Gastrocnemius medialis (tissue), 4 donors: ENCODE results near the gene LHFPL6. TPM values are rescaled to one million over a fixed set of nuclear protein-coding genes. Genes with fewer than 3 reads are reported as not detected.
A peak's percentile ranks its signal among the peaks of the same experiment; 100 is the strongest.

ENCODE experiments used
- ATAC-seq, 2 donors: fragments of 150-250 bp; one replicate each; pipeline ENCODE4 v1.9.1; 2016
- DNase-seq, 2 donors: peaks; one replicate each; pipeline ENCODE4 v3.0.0-alpha.2; 2019
- H3K27ac ChIP-seq, 4 donors: fragments of 200-600 bp; sonication (generic); 1 replicate in 1 of 4; 2 replicates in 3 of 4; pipeline ENCODE4 v1.5.1; 2016 to 2018; ENCODE audit warnings: mild to moderate bottlenecking in 2 of 4, moderate library complexity in 1 of 4
- H3K27me3 ChIP-seq, 3 donors: fragments of 200-600 bp; sonication (generic) in 2 of 3; 1 replicate in 1 of 3; 2 replicates in 2 of 3; pipeline versions ENCODE4 v1.5.1 to v1.6.0; 2016 to 2019; ENCODE audit warnings: mild to moderate bottlenecking in 1 of 3, moderate library complexity in 1 of 3
- H3K36me3 ChIP-seq, 2 donors: fragments of 200-600 bp; sonication (generic) in 1 of 2; one replicate each; pipeline ENCODE4 v1.5.1; 2017 to 2018
- H3K4me1 ChIP-seq, 2 donors: fragments of 200-600 bp; sonication (generic) in 1 of 2; one replicate each; pipeline ENCODE4 v1.5.1; 2016 to 2017; ENCODE audit warnings: mild to moderate bottlenecking in 2 of 2
- H3K4me3 ChIP-seq, 4 donors: fragments of 200-600 bp; sonication (generic) in 3 of 4; 1 replicate in 1 of 4; 2 replicates in 3 of 4; pipeline ENCODE4 v1.5.1; 2016 to 2019; ENCODE audit warnings: mild to moderate bottlenecking in 2 of 4
- H3K9me3 ChIP-seq, 3 donors: fragments of 200-600 bp; sonication (generic) in 2 of 3; 1 replicate in 1 of 3; 2 replicates in 2 of 3; pipeline ENCODE4 v1.5.1; 2016 to 2019
- POLR2A ChIP-seq, 2 donors: fragments of 450-650 bp; IDR thresholded peaks; one replicate each; pipeline ENCODE4 v1.6.1; 2017; ENCODE audit warnings: antibody characterized with exemption in 2 of 2, mild to moderate bottlenecking in 2 of 2, moderate library complexity in 2 of 2
- in situ Hi-C, 4 donors: fragments of 200-750 bp; cut with MboI; loops; one replicate each; pipeline versions ENCODE4 v1.15.0 to v1.8.0; 2017; ENCODE audit warnings: low sequenced_read_pairs in 4 of 4
- intact Hi-C: fragments of 100-400 bp; cut with DNase I; formaldehyde crosslinking; loops from one replicate; pipeline ENCODE4 v1.15.1; 2023; ENCODE audit warnings: low total_unique reads
- total RNA-seq, 4 donors: library from RNA; depleted of rRNA; stranded (reverse); fragments of >200 nt; gene quantifications; one replicate each; pipeline versions ENCODE4 v1.1.0 to v1.2.3, GENCODE V29; 2016
- TF ChIP-seq, protein P1 (sequence below), 5 experiments: fragments of 450-650 bp in 3 of 5; fragments of 200-600 bp in 2 of 5; sonication (generic) in 2 of 5; IDR thresholded peaks in 4 of 5; conservative IDR thresholded peaks in 1 of 5; 1 replicate in 4 of 5; 2 replicates in 1 of 5; pipeline ENCODE4 v1.5.1; 2016 to 2019; ENCODE audit warnings: antibody characterized with exemption in 5 of 5, mild to moderate bottlenecking in 3 of 5, moderate library complexity in 3 of 5

LHFPL6 gene
- total RNA-seq, 4 donors from 2014 or later: 12.7 to 26.3 (median 16.0) TPM

DNA sequence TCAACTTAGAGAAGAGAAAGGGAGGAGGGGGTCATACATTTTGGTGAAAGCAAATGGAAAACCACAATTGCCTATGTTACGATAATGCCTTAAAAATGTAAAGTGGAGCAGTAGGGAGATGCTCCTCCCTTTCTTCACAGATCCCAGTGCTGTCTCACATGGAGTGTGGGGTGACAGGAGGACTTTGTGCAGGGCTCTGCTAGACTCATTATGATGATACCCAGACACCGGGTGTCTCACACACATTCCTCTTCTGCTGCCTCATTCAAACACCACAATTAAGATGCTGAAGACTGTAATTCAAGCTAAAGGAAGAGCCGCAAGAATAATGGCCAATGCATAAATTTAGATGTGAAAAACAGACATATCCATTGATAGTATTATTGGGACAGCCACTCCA is 150.6 kb downstream of the LHFPL6 start:
- Histone ChIP-seq H3K36me3 (no peaks in the 10 kb centered on the region), H3K27me3 (no peaks in the 10 kb centered on the region), H3K4me3 (no peak overlapping the region), H3K4me1 (peaks cover 38 to 67% of the 10 kb centered on the region in 2 donors), H3K27ac (peak overlapping the region; percentile 1 to 70 (median 55)), H3K9me3 (no peaks in the 10 kb centered on the region)
- ATAC-seq (no peak), DNase-seq (no peak)
- no peak for TF ChIP-seq POLR2A (IDR thresholded peaks at IDR 0.05)
- TF ChIP-seq, protein P1, sequence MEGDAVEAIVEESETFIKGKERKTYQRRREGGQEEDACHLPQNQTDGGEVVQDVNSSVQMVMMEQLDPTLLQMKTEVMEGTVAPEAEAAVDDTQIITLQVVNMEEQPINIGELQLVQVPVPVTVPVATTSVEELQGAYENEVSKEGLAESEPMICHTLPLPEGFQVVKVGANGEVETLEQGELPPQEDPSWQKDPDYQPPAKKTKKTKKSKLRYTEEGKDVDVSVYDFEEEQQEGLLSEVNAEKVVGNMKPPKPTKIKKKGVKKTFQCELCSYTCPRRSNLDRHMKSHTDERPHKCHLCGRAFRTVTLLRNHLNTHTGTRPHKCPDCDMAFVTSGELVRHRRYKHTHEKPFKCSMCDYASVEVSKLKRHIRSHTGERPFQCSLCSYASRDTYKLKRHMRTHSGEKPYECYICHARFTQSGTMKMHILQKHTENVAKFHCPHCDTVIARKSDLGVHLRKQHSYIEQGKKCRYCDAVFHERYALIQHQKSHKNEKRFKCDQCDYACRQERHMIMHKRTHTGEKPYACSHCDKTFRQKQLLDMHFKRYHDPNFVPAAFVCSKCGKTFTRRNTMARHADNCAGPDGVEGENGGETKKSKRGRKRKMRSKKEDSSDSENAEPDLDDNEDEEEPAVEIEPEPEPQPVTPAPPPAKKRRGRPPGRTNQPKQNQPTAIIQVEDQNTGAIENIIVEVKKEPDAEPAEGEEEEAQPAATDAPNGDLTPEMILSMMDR (IDR thresholded peaks at IDR 0.05 in 4 of 5, conservative IDR thresholded peaks at IDR 0.05 in 1 of 5): no peak
- intact Hi-C loops (loop anchor here (10.0 kb wide), 2 partner anchors 152 to 1022 kb away; partner anchors contain the start of gene LHFPL6), in situ Hi-C loops (no loop called here)

DNA sequence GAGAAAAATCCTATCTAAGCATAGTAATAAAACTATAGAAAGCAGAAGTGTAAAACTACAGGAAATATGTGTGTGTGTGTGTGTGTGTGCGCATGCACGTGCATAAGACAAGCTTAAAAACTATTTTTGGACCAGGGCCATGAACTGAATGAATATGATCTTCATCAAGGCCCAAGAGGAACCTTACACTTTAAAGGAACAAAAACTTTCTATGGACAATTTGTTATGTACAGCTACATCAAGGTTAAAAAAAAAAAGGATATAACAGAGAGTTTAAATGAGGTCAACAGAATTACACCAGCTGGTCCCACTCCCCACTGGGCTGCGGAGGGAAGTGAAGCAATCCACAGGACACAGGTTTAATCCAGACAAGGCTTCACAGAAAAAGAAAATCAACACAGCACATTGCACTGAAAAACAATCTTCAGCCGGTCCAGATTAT is 151.1 kb downstream of the LHFPL6 start:
- TF ChIP-seq POLR2A (IDR thresholded peaks at IDR 0.05): no peak
- peak; percentile 38 to 44 for DNase-seq
- Histone ChIP-seq H3K27me3 (no peaks in the 10 kb centered on the region), H3K4me1 (peaks cover 38 to 67% of the 10 kb centered on the region in 2 donors), H3K9me3 (no peaks in the 10 kb centered on the region), H3K27ac (peak overlapping the region; percentile 11 to 70 (median 56)), H3K4me3 (no peak overlapping the region), H3K36me3 (no peaks in the 10 kb centered on the region)
- ATAC-seq: peak; percentile 72 to 85
- in situ Hi-C loops: no loop called here
- intact Hi-C loops: loop anchor here (2.0 to 10.0 kb wide), 3 partner anchors 51 to 1023 kb away; partner anchors contain the start of gene LHFPL6

DNA sequence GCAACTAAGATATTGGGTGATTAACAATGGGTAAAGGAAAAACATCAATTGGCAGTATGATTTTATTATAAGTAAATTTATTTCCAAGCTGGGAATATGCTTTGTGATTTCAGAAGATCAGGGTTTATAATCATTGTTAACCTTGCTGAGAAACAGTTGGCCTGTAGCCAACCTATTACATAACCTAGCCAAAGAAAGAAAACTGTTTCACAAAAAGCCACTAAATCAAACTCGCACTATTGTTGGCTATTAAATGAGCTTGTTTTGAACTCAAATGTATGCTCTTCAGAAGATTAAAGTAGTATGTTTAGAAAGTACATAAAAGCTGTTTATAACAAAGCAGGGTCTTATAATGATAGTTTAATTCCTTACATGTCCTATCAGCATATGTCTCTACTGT is 151.7 kb downstream of the LHFPL6 start:
- DNase-seq (no peak), ATAC-seq (no peak)
- Histone ChIP-seq H3K27ac (peak overlapping the region; percentile 11 to 70 (median 56)), H3K4me3 (no peak overlapping the region), H3K4me1 (peaks cover 38 to 67% of the 10 kb centered on the region in 2 donors), H3K9me3 (no peaks in the 10 kb centered on the region), H3K36me3 (no peaks in the 10 kb centered on the region), H3K27me3 (no peaks in the 10 kb centered on the region)
- intact Hi-C loops (loop anchor here (2.0 to 10.0 kb wide), 3 partner anchors 50 to 1024 kb away; partner anchors contain the start of gene LHFPL6), in situ Hi-C loops (no loop called here)
- TF ChIP-seq POLR2A (IDR thresholded peaks at IDR 0.05): no peak
- TF ChIP-seq, protein P1 (IDR thresholded peaks at IDR 0.05 in 4 of 5, conservative IDR thresholded peaks at IDR 0.05 in 1 of 5): no peak

DNA sequence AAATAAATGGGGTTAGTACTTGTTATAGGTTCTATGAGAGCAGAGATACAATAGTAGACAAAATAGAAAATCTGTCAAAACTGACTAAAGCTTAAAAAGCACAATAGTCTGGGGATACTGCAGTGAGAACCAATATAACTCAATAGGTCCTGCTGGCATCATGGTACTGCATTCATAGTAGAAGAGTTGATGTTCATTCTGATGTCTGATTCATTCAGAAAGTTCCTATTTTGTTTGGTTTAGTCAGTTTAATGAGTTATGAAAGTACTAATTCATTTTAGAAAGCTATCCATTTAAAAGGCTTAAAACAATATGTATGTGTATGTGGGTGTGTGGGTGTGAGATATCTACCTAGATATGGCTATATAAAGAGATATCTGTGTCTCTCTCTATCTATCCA is 152.8 kb downstream of the LHFPL6 start:
- no peak overlapping the region for H3K4me3 ChIP-seq
- ATAC-seq (no peak), DNase-seq (no peak)
- H3K4me1 ChIP-seq: peaks cover 35 to 67% of the 10 kb centered on the region in 2 donors
- TF ChIP-seq POLR2A (IDR thresholded peaks at IDR 0.05): no peak
- TF ChIP-seq, protein P1 (IDR thresholded peaks at IDR 0.05 in 4 of 5, conservative IDR thresholded peaks at IDR 0.05 in 1 of 5): no peak
- H3K27me3 ChIP-seq: no peaks in the 10 kb centered on the region
- H3K9me3 ChIP-seq: no peaks in the 10 kb centered on the region
- no peaks in the 10 kb centered on the region for H3K36me3 ChIP-seq
- in situ Hi-C loops (no loop called here), intact Hi-C loops (loop anchor here (2.0 to 10.0 kb wide), 3 partner anchors 49 to 1025 kb away; partner anchors contain the start of gene LHFPL6)
- H3K27ac ChIP-seq: no peak overlapping the region

DNA sequence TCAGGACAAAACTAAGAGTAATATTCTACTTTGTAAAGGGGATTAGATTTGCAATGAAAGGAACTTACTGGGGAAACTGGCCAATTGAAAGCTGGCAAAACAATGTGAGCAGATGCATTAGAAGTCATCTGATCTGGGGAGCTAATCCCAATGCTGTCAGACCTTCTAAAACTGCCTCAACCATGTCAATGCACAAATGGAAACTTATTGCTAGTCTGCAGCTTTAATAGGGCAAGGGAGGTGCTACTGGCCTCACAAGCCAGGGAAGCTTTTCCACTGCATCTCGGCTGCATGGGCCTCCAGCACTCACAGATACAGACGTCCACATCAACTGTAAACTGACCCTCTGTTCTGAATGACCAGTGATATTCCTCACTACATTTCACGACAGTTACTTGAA is 154.2 kb downstream of the LHFPL6 start:
- H3K9me3 ChIP-seq: no peaks in the 10 kb centered on the region
- H3K4me3 ChIP-seq: no peak overlapping the region
- TF ChIP-seq POLR2A (IDR thresholded peaks at IDR 0.05): no peak
- TF ChIP-seq, protein P1 (IDR thresholded peaks at IDR 0.05 in 4 of 5, conservative IDR thresholded peaks at IDR 0.05 in 1 of 5): no peak
- no peak for DNase-seq
- intact Hi-C loops (no loop called here), in situ Hi-C loops (no loop called here)
- H3K27me3 ChIP-seq: no peaks in the 10 kb centered on the region
- H3K4me1 ChIP-seq: peaks cover 30 to 60% of the 10 kb centered on the region in 2 donors
- no peak for ATAC-seq
- H3K36me3 ChIP-seq: no peaks in the 10 kb centered on the region
- no peak overlapping the region for H3K27ac ChIP-seq
